ENCODE measurements around the gene TUBB2A.

Gene TUBB2A

DNA sequence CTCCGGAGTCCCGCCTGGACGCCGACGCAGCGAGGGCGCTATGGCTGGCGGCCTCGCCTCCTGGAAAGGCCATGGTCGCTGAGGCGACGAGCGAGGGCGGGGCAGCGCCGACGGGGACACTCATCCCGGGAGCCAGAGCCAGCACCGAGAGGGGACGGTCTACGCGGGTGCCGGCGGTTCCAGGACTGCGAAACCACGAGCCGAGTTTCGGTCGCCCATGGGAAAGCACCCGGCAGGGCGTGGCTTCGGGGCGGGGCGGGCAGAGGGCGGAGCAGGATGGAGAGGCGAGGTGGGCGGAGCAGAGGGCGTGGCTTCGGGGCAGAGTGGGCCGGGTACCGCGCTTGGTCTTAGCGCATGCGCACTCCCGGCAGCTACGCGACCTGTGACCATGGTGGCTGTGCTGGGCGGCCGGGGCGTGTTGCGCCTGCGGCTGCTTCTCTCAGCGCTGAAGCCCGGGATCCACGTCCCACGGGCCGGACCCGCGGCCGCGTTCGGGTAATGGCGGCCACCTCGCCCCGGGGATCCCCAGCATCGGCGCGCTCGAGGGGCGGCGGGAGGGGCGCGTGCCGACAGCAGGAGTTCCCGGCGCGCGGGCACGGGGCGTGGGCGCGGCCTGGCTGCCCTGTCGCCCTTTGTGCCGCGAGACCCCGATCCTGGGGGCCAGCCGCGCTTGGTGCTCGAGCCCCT is 38.8 kb downstream of the TUBB2A start, which contains the start of gene BPHL:
Gene BPHL, plus strand, starts transcription at position 359 of the 687 bp plus-strand sequence. Its CDS starts 30 bp downstream, at position 389.
- DNase-seq = peak; percentile 90 to 96

- DNase-seq = no peak
These were observed 39.4 kb downstream of the TUBB2A start for GRCh38 chr6:3117912-3118352.

DNA sequence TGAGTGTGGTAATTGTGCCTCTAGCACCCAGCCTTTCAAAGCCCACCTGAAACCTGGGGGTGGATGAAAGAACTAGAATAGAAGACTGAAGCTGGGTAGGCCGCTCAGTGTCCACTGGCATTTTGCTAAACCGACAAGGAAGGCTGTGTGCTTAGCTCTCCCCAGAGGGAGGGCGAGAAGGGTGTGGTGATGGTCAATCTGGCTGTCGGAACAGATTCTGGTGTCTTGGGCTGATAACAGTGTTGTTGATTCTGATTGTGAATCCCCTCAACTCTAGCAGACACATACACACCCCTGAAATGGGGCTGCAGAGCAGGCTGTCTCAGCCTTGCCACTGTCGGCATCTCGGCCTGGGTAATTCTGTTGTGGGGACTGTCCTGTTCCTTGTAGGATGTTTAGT is 43.0 kb downstream of the TUBB2A start:
- DNase-seq = no peak

- no peak for DNase-seq
These were observed 47.6 kb downstream of the TUBB2A start for GRCh38 chr6:3109761-3110160.

DNA sequence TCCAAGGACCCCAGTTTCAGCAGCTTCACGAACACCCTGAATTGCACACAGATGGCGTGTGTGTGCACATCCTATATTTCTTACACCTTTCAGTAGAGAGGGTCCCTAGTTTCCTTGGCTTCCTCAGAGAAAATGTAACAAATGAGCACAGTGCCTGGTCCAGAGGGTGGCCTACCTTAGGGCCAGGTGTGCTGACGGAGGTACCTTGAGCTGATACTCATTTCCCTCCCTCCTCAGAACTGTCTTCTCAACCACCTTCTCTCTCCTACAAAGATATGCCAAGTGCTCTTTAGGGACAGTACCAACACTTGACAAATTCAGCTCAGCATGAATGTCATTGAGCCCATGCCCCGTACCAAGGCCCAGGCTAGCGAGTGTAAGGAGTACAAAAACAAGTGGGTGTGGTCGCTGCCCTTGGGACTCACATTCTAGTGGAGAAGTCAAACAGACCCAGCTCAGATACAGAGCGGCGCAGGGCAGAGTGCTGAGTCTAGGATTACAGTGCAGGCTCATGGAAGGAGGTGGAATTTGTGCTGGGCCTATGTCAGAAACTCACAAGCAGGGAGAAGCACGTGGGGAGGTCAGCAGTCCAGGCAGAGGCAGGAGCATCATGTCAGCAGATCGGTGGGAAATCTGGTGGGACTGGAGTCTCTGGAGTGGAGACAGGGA is 48.5 kb downstream of the TUBB2A start:
- no peak for DNase-seq
